H1 (cell line): ENCODE measurements around the gene SHANK2. TPM values are rescaled to one million over a fixed set of nuclear protein-coding genes. Genes with fewer than 3 reads are reported as not detected.
A peak's percentile ranks its signal among the peaks of the same experiment; 100 is the strongest.

ENCODE experiments used
- CTCF ChIA-PET: fragments of 300-600 bp; sonication (Branson Sonifier 250); formaldehyde crosslinking; loops from one replicate; lab custom pipeline; 2021; ENCODE audit not compliant: partially characterized antibody; lab: Charles Lee
- POLR2A ChIA-PET: fragments of 300-600 bp; sonication (Branson Sonifier 250); formaldehyde crosslinking; loops from one replicate; lab custom pipeline; 2021; ENCODE audit warnings: inconsistent platforms; ENCODE audit not compliant: partially characterized antibody; lab: Charles Lee
- DNase-seq, 2 experiments: peaks; one replicate each; pipeline versions ENCODE4 v3.0.0 to v3.0.0-alpha.2; 2010 to 2022; ENCODE audit warnings: low spot score in 2 of 2, low read depth in 1 of 2, mixed read lengths in 1 of 2
- FAIRE-seq: peaks from 2 replicates; lab custom pipeline; 2011; peaks lifted over from hg19 to GRCh38; lab: Jason Lieb, UNC
- H2AFZ ChIP-seq: 2 replicates; pipeline ENCODE4 v1.8.1; 2012; ENCODE audit warnings: low read length, inconsistent platforms
- H2AK5ac ChIP-seq: 2 replicates; pipeline ENCODE4 v1.6.1; 2013; ENCODE audit warnings: low read depth, low read length
- H2BK120ac ChIP-seq: replicated peaks from 2 replicates; pipeline ENCODE3; 2013; ENCODE audit warnings: low read depth, low read length, inconsistent platforms
- H2BK12ac ChIP-seq: 2 replicates; pipeline ENCODE4 v1.6.1; 2013; ENCODE audit warnings: low read depth, low read length
- H2BK15ac ChIP-seq: 2 replicates; pipeline ENCODE4 v1.6.1; 2013; ENCODE audit warnings: low read length
- H2BK20ac ChIP-seq: 2 replicates; pipeline ENCODE4 v1.6.1; 2013; ENCODE audit warnings: low read length
- H2BK5ac ChIP-seq: 2 replicates; pipeline ENCODE4 v1.6.1; 2013; ENCODE audit warnings: low read depth, low read length
- H3K14ac ChIP-seq: 2 replicates; pipeline ENCODE4 v1.6.1; 2013; ENCODE audit warnings: inconsistent platforms; ENCODE audit not compliant: insufficient read length
- H3K18ac ChIP-seq: 2 replicates; pipeline ENCODE4 v1.6.1; 2013; ENCODE audit warnings: low read length; ENCODE audit errors: extremely low read depth
- H3K23ac ChIP-seq: 2 replicates; pipeline ENCODE4 v1.6.1; 2013; ENCODE audit warnings: inconsistent platforms; ENCODE audit not compliant: insufficient read length
- H3K23me2 ChIP-seq: 2 replicates; pipeline ENCODE4 v1.6.1; 2013; ENCODE audit warnings: low read depth, low read length
- H3K27ac ChIP-seq: 2 replicates; pipeline ENCODE4 v1.6.1; 2011; ENCODE audit warnings: low read depth, low read length, inconsistent platforms
- H3K27me3 ChIP-seq, 4 experiments: replicated peaks in 1 of 4; 1 replicate in 1 of 4; 2 replicates in 3 of 4; pipeline versions ENCODE4 v1.6.1 to v1.8.1; 2011 to 2013; ENCODE audit warnings: low read length in 3 of 4, mild to moderate bottlenecking in 3 of 4, inconsistent platforms in 2 of 4, mixed read lengths in 2 of 4, moderate library complexity in 1 of 4; ENCODE audit not compliant: control insufficient read depth in 3 of 4, insufficient read depth in 3 of 4; ENCODE audit errors: extremely low read depth in 1 of 4
- H3K36me3 ChIP-seq, 4 experiments: 2 replicates each; pipeline versions ENCODE4 v1.6.1 to v1.8.1; 2011 to 2013; ENCODE audit warnings: mild to moderate bottlenecking in 4 of 4, low read length in 3 of 4, moderate library complexity in 2 of 4, control low read depth in 1 of 4, inconsistent platforms in 1 of 4; ENCODE audit not compliant: insufficient read depth in 4 of 4, control insufficient read depth in 2 of 4
- H3K4ac ChIP-seq: replicated peaks from 2 replicates; pipeline ENCODE3; 2013; ENCODE audit warnings: low read length, low read depth, mixed read lengths, inconsistent platforms; ENCODE audit not compliant: insufficient read length
- H3K4me1 ChIP-seq, 4 experiments: replicated peaks in 1 of 4; 1 replicate in 1 of 4; 2 replicates in 3 of 4; pipeline versions ENCODE4 v1.6.1 to v1.8.1; 2011 to 2013; ENCODE audit warnings: low read length in 3 of 4, inconsistent platforms in 2 of 4, mixed read lengths in 1 of 4; ENCODE audit not compliant: insufficient read depth in 4 of 4, control insufficient read depth in 3 of 4
- H3K4me2 ChIP-seq, 2 experiments: 2 replicates each; pipeline versions ENCODE4 v1.6.1 to v1.8.1; 2011 to 2013; ENCODE audit warnings: low read depth in 2 of 2, low read length in 2 of 2, control low read depth in 1 of 2, inconsistent platforms in 1 of 2, mild to moderate bottlenecking in 1 of 2; ENCODE audit not compliant: insufficient read depth in 1 of 2
- H3K4me3 ChIP-seq, 4 experiments: fragments of 200-600, 300-600 bp in 1 of 4; sonication (generic), shearing (Covaris generic), sonication (Bioruptor Twin) in 1 of 4; 2 replicates each; pipeline versions ENCODE4 v1.5.1 to v1.8.1; 2011 to 2016; ENCODE audit warnings: low read length in 4 of 4, low read depth in 3 of 4, control low read depth in 2 of 4, inconsistent platforms in 2 of 4, mild to moderate bottlenecking in 2 of 4, mixed read lengths in 1 of 4, moderate library complexity in 1 of 4; ENCODE audit not compliant: insufficient read depth in 2 of 4; ENCODE audit errors: extremely low read depth in 1 of 4
- H3K56ac ChIP-seq: replicated peaks from 2 replicates; pipeline ENCODE3; 2013; ENCODE audit warnings: low read depth, mild to moderate bottlenecking, mixed read lengths, low read length, inconsistent platforms; ENCODE audit not compliant: insufficient read length
- H3K79me1 ChIP-seq: 2 replicates; pipeline ENCODE4 v1.6.1; 2013; ENCODE audit warnings: low read depth, low read length, control low read depth
- H3K79me2 ChIP-seq, 2 experiments: 2 replicates each; pipeline versions ENCODE4 v1.6.1 to v1.8.1; 2012 to 2013; ENCODE audit warnings: low read length in 2 of 2, mild to moderate bottlenecking in 2 of 2, inconsistent platforms in 1 of 2; ENCODE audit not compliant: insufficient read depth in 2 of 2, control insufficient read depth in 1 of 2
- H3K9ac ChIP-seq, 4 experiments: replicated peaks in 1 of 4; 1 replicate in 1 of 4; 2 replicates in 3 of 4; pipeline versions ENCODE4 v1.6.1 to v1.8.1; 2011 to 2013; ENCODE audit warnings: low read depth in 3 of 4, low read length in 3 of 4, control low read depth in 2 of 4, mild to moderate bottlenecking in 2 of 4, moderate library complexity in 2 of 4, inconsistent platforms in 1 of 4; ENCODE audit errors: extremely low read depth in 1 of 4
- H3K9me3 ChIP-seq, 2 experiments: 2 replicates each; pipeline versions ENCODE4 v1.6.1 to v1.8.1; 2012 to 2013; ENCODE audit warnings: mild to moderate bottlenecking in 2 of 2, moderate library complexity in 2 of 2, control low read depth in 1 of 2, inconsistent platforms in 1 of 2, low read depth in 1 of 2, low read length in 1 of 2, mixed read lengths in 1 of 2; ENCODE audit not compliant: insufficient read depth in 2 of 2
- H4K20me1 ChIP-seq, 2 experiments: replicated peaks in 1 of 2; 2 replicates each; pipeline versions ENCODE3 to v1.8.1; 2011 to 2013; ENCODE audit warnings: inconsistent platforms in 2 of 2, low read length in 2 of 2, mild to moderate bottlenecking in 1 of 2; ENCODE audit not compliant: insufficient read depth in 2 of 2, control insufficient read depth in 1 of 2
- H4K5ac ChIP-seq: 2 replicates; pipeline ENCODE4 v1.6.1; 2013; ENCODE audit warnings: low read length, low read depth, mixed read lengths, inconsistent platforms; ENCODE audit not compliant: insufficient read length
- H4K8ac ChIP-seq: 2 replicates; pipeline ENCODE4 v1.8.0; 2013; ENCODE audit warnings: mild to moderate bottlenecking, moderate library complexity, low read length, inconsistent platforms; ENCODE audit not compliant: insufficient read depth; ENCODE audit errors: extremely low read depth
- H4K91ac ChIP-seq: replicated peaks from 2 replicates; pipeline ENCODE3; 2013; ENCODE audit warnings: low read length, mixed read lengths, inconsistent platforms; ENCODE audit not compliant: insufficient read length
- BCL11A ChIP-seq, 2 experiments: IDR thresholded peaks; one replicate each; pipeline ENCODE4 v1.6.1; 2011; ENCODE audit warnings: low read depth in 2 of 2, low read length in 2 of 2, mild to moderate bottlenecking in 2 of 2
- BRCA1 ChIP-seq: IDR thresholded peaks from 2 replicates; pipeline ENCODE4 v1.6.1; 2012; ENCODE audit warnings: low read depth, low read length, improper control_type of control experiment
- CHD1 ChIP-seq: IDR thresholded peaks from 2 replicates; pipeline ENCODE4 v1.6.1; 2012; ENCODE audit warnings: low read depth, low read length, improper control_type of control experiment
- CHD2 ChIP-seq: IDR thresholded peaks from 2 replicates; pipeline ENCODE4 v1.6.1; 2012; ENCODE audit warnings: low read length, improper control_type of control experiment
- E2F6 ChIP-seq: IDR thresholded peaks from 2 replicates; pipeline ENCODE4 v1.6.1; 2012; ENCODE audit warnings: inconsistent platforms
- HDAC6 ChIP-seq: IDR thresholded peaks from one replicate; pipeline ENCODE4 v1.7.1; 2012; ENCODE audit warnings: low read depth, mild to moderate bottlenecking, inconsistent platforms, low read length, moderate library complexity
- KDM4A ChIP-seq: IDR thresholded peaks from one replicate; pipeline ENCODE4 v1.7.1; 2012; ENCODE audit warnings: low read depth, mild to moderate bottlenecking, moderate library complexity, low read length, inconsistent platforms; ENCODE audit not compliant: severe bottlenecking
- NRF1 ChIP-seq: IDR thresholded peaks from 2 replicates; pipeline ENCODE4 v1.6.1; 2011; ENCODE audit warnings: mild to moderate bottlenecking, low read depth, low read length, improper control_type of control experiment
- POLR2A ChIP-seq, 2 experiments: IDR thresholded peaks; 1 replicate in 1 of 2; 2 replicates in 1 of 2; pipeline ENCODE4 v1.6.1; 2011; ENCODE audit warnings: low read depth in 2 of 2, low read length in 2 of 2, mild to moderate bottlenecking in 2 of 2; ENCODE audit errors: control extremely low read depth in 1 of 2
- RXRA ChIP-seq: IDR thresholded peaks from 2 replicates; pipeline ENCODE4 v1.6.1; 2011; ENCODE audit warnings: low read depth, mild to moderate bottlenecking, low read length, moderate library complexity; ENCODE audit not compliant: insufficient read depth
- SUZ12 ChIP-seq: fragments of 200-600 bp; sonication (generic); IDR thresholded peaks from 2 replicates; pipeline ENCODE4 v1.6.1; 2012; ENCODE audit warnings: mild to moderate bottlenecking, inconsistent platforms, low read length, moderate library complexity, mixed read lengths
- TAF1 ChIP-seq: IDR thresholded peaks from 2 replicates; pipeline ENCODE4 v1.6.1; 2011; ENCODE audit warnings: mild to moderate bottlenecking, low read depth, low read length
- WGBS, 2 experiments: shearing (Covaris generic) in 1 of 2; methylation state at CpG; one replicate each; pipeline versions ENCODE4 v1.1.6 to v1.1.7; 2013 to 2015; ENCODE audit warnings: low lambda C conversion rate in 2 of 2, mixed read lengths in 2 of 2, inconsistent platforms in 1 of 2, low coverage in 1 of 2, missing lambda C conversion rate in 1 of 2; ENCODE audit not compliant: insufficient replicate concordance in 2 of 2, insufficient coverage in 1 of 2, insufficient read length in 1 of 2; ENCODE audit errors: extremely low coverage in 1 of 2, missing lambda C conversion rate in 1 of 2; 5-methylcytosine and 5-hydroxymethylcytosine counted together
- polyA plus RNA-seq, 7 experiments: library from polyadenylated mRNA; depleted of rRNA in 3 of 7; stranded (reverse) in 5 of 7; unstranded in 2 of 7; fragments of >200 nt in 5 of 7; fragments of 200-250 nt in 2 of 7; gene quantifications; 1 replicate in 5 of 7; 2 replicates in 1 of 7; 4 replicates in 1 of 7; pipeline versions ENCODE4 v1.2.1 to v1.2.3, GENCODE V29; 2011 to 2013; ENCODE audit warnings: missing spikeins in 2 of 7, mixed read lengths in 2 of 7
- total RNA-seq: library from RNA; stranded (reverse); fragmentation: NEBNext Ultra II Directional; extraction: Animal tissue kit (Norgen Biotek cat#: 25700); gene quantifications from 2 replicates; pipeline ENCODE4 v1.2.1, GENCODE V29; 2021

SHANK2 gene
- total and polyA plus RNA-seq, 2 of the 8 experiments (the other 6 are each of a cell fraction or from before 2014, with no cell fraction given) = 10.1 to 54.2 TPM

- Histone ChIP-seq H3K4ac (peak overlapping the region; percentile 96), H3K9ac (peak overlapping the region in 3 of 4 experiments; percentile 49 to 82 (median 76); a peak in 5 of 7 replicates), H4K20me1 (peaks cover 0 to 5% of the 10 kb centered on the region in 2 experiments), H3K56ac (peak overlapping the region; percentile 80), H3K23ac (no peak overlapping the region), H3K79me1 (peaks cover 2% of the 10 kb centered on the region; the same call in 1 of the 2 replicates), H3K4me2 (peak overlapping the region; percentile 53 to 85), H4K5ac (peak overlapping the region; percentile 64), H2AK5ac (no peak overlapping the region; the same call in 1 of the 2 replicates), H2BK20ac (0 out of 2 replicates have a peak overlapping the region, but pooled peaks have one; percentile 43), H3K23me2 (peaks cover 22% of the 10 kb centered on the region; the same call in 1 of the 2 replicates), H4K91ac (peak overlapping the region; percentile 75), H3K36me3 (no peaks in the 10 kb centered on the region), H3K18ac (peak overlapping the region; percentile 87), H3K4me1 (peaks cover 22 to 58% (median 47%) of the 10 kb centered on the region in 4 experiments), H2BK120ac (no peak overlapping the region), H3K27me3 (no peaks in the 10 kb centered on the region; a peak in 1 of 7 replicates), H2BK12ac (peak overlapping the region; percentile 80; the same call in 1 of the 2 replicates), H3K4me3 (peak overlapping the region; percentile 80 to 95 (median 84)), H3K79me2 (peaks cover 16 to 35% of the 10 kb centered on the region in 2 experiments), H2BK5ac (peak overlapping the region; percentile 91; the same call in 1 of the 2 replicates), H2BK15ac (peak overlapping the region; percentile 72; the same call in 1 of the 2 replicates), H4K8ac (0 out of 2 replicates have a peak overlapping the region, but pooled peaks have one; percentile 19), H3K27ac (peak overlapping the region; percentile 75), H3K14ac (peak overlapping the region; percentile 33), H2AFZ (no peak overlapping the region), H3K9me3 (no peaks in the 10 kb centered on the region)
- 0% methylated on average over 36 of the region's 59 CpGs; no CpG with 5 or more reads in 1 of the 2 experiments for WGBS, 2 experiments
- FAIRE-seq (no peak), DNase-seq (peak in 1 of 2 experiments; percentile 86)
- POLR2A ChIA-PET = interaction anchor here (0.9 to 3.5 kb wide), 10 partner anchors 10 to 131 kb away, joined by 3 to 23 read pairs (median 4); no protein-coding TSS in a partner anchor
- CTCF ChIA-PET = interaction anchor here (0.6 to 3.4 kb wide), 16 partner anchors 9 to 1423 kb away, joined by 3 to 20 read pairs (median 4); no protein-coding TSS in a partner anchor
- TF ChIP-seq SUZ12 = no peak
- TF ChIP-seq BCL11A (IDR thresholded peaks at IDR 0.05; ENCODE audit: low read depth in 2 of 2, low read length in 2 of 2) = no peak
- no peak for TF ChIP-seq BRCA1
- TF ChIP-seq CHD2 = no peak
- no peak for TF ChIP-seq NRF1
- TF ChIP-seq HDAC6 = no peak
- no peak for TF ChIP-seq KDM4A
- no peak for TF ChIP-seq E2F6
- no peak for TF ChIP-seq RXRA
- TF ChIP-seq POLR2A (IDR thresholded peaks at IDR 0.05; ENCODE audit: control extremely low read depth in 1 of 2, low read depth in 2 of 2, low read length in 2 of 2) = no peak; a peak in 2 of 3 replicates
- no peak for TF ChIP-seq CHD1
- 0 out of 2 replicates have a peak, but pooled peaks have one; percentile 42 for TF ChIP-seq TAF1
Observed at GRCh38 chr11:71251761-71252268, 562 bp downstream of the SHANK2 start.
